SKM-1 (cell line): ENCODE measurements around the gene KIAA0513.

Experiments
- DNase-seq: peaks from one replicate; lab custom pipeline; 2025; ENCODE audit not compliant: unreplicated experiment; lab: John Stamatoyannopoulos, UW

The KIAA0513 gene

GRCh38 chr16:85004587-85005205 is 22.9 kb upstream of the KIAA0513 start:
- DNase-seq: no peak

- no peak for DNase-seq
Observed at GRCh38 chr16:85005285-85006069, 22.1 kb upstream of the KIAA0513 start.

- DNase-seq: no peak
Observed at GRCh38 chr16:85006639-85007038, 21.0 kb upstream of the KIAA0513 start.

GRCh38 chr16:85007496-85008214 is 19.9 kb upstream of the KIAA0513 start:
- no peak for DNase-seq

GRCh38 chr16:85008271-85008670 is 19.3 kb upstream of the KIAA0513 start:
- no peak for DNase-seq

GRCh38 chr16:85010446-85010930 is 17.1 kb upstream of the KIAA0513 start:
- no peak for DNase-seq

GRCh38 chr16:85010931-85011845 is 16.4 kb upstream of the KIAA0513 start, which contains the start of gene ZDHHC7:
Gene ZDHHC7 (minus strand): TSS chr16:85011535. CDS start chr16:84990618, 20,917 bp downstream.
- DNase-seq: peak; percentile 68

GRCh38 chr16:85011846-85012284 is 15.7 kb upstream of the KIAA0513 start:
- DNase-seq: no peak

- DNase-seq: no peak
Observed at GRCh38 chr16:85014311-85014710, 13.3 kb upstream of the KIAA0513 start.

GRCh38 chr16:85015481-85016187 is 12.0 kb upstream of the KIAA0513 start:
- no peak for DNase-seq

GRCh38 chr16:85017151-85017550 is 10.4 kb upstream of the KIAA0513 start:
- DNase-seq: peak; percentile 66

GRCh38 chr16:85017633-85018032 is 10.0 kb upstream of the KIAA0513 start:
- DNase-seq: no peak

GRCh38 chr16:85018529-85019236 is 8.9 kb upstream of the KIAA0513 start:
- DNase-seq: no peak

GRCh38 chr16:85019659-85020245 is 7.8 kb upstream of the KIAA0513 start:
- DNase-seq: no peak

- DNase-seq: peak; percentile 60
Observed at GRCh38 chr16:85025781-85026653, 1.6 kb upstream of the KIAA0513 start.

GRCh38 chr16:85026703-85027102 is 892 bp upstream of the KIAA0513 start:
- no peak for DNase-seq

GRCh38 chr16:85027958-85028684 is 526 bp downstream of the KIAA0513 start:
- no peak for DNase-seq
